H1 (cell line): ENCODE data around the gene BIK. TPM values are rescaled to one million over a fixed set of nuclear protein-coding genes. Genes with fewer than 3 reads are reported as not detected.

Experiments used
- RXRA ChIP-seq: IDR thresholded peaks from 2 replicates; pipeline ENCODE4 v1.6.1; 2011; ENCODE audit warnings: low read depth, mild to moderate bottlenecking, low read length, moderate library complexity; ENCODE audit not compliant: insufficient read depth
- TCF12 ChIP-seq: IDR thresholded peaks from 2 replicates; pipeline ENCODE4 v1.6.1; 2011; ENCODE audit warnings: low read depth, mild to moderate bottlenecking, low read length
- polyA plus RNA-seq, 7 experiments: library from polyadenylated mRNA; depleted of rRNA in 3 of 7; stranded (reverse) in 5 of 7; unstranded in 2 of 7; fragments of >200 nt in 5 of 7; fragments of 200-250 nt in 2 of 7; gene quantifications; 1 replicate in 5 of 7; 2 replicates in 1 of 7; 4 replicates in 1 of 7; pipeline versions ENCODE4 v1.2.1 to v1.2.3, GENCODE V29; 2011 to 2013; ENCODE audit warnings: missing spikeins in 2 of 7, mixed read lengths in 2 of 7
- total RNA-seq: library from RNA; stranded (reverse); fragmentation: NEBNext Ultra II Directional; extraction: Animal tissue kit (Norgen Biotek cat#: 25700); gene quantifications from 2 replicates; pipeline ENCODE4 v1.2.1, GENCODE V29; 2021
- TF ChIP-seq, protein P1 (sequence below): IDR thresholded peaks from 2 replicates; pipeline ENCODE4 v1.6.1; 2012; ENCODE audit warnings: low read length, inconsistent platforms

The BIK gene
- total and polyA plus RNA-seq, 2 of the 8 experiments (the other 6 are each of a cell fraction or from before 2014, with no cell fraction given), result 3.3 to 5.5 TPM

DNA sequence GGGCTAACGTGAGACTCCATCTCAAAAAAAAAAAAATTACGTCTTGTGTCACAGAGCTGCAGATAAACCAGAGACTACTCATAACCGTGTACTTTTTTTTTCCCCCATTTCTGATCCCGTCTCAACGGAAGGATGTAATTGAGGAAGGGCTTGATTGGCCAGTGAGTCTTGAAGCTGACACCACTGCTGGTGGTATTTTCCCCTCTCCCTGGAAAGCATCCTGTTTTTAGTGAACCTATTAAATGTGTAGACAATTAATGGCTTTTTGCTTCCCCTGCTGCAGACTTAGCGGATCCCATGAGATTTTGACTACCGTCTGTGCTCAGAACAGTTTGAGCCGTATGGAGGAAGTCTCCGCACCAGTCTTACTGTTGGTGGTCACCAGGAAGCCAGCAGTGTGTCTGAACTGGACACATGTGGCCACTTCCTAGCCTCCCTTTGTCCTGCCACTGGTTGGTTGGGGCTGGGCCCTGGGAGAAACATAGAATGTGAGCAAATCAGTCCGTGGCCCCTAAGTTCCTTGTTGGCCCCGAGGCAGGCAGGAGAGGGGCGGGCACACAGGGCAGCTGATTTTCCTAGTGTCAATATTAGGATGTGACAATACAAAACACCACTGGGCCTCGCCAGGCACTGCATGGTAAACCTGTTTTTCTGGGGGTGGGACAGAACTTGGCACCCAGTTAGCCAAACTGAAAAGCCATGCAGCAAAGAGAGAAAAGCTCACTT lies 3.1 kb downstream of the BIK start (continued):
- TF ChIP-seq, protein P1, sequence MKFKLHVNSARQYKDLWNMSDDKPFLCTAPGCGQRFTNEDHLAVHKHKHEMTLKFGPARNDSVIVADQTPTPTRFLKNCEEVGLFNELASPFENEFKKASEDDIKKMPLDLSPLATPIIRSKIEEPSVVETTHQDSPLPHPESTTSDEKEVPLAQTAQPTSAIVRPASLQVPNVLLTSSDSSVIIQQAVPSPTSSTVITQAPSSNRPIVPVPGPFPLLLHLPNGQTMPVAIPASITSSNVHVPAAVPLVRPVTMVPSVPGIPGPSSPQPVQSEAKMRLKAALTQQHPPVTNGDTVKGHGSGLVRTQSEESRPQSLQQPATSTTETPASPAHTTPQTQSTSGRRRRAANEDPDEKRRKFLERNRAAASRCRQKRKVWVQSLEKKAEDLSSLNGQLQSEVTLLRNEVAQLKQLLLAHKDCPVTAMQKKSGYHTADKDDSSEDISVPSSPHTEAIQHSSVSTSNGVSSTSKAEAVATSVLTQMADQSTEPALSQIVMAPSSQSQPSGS, result no peak
- TF ChIP-seq TCF12 (no peak), RXRA (no peak)
